Bronchial epithelial cell (primary cell): ENCODE data around the gene AGK. TPM values are rescaled to one million over a fixed set of nuclear protein-coding genes. Genes with fewer than 3 reads are reported as not detected.

ENCODE experiments used
- DNase-seq: peaks from one replicate; pipeline ENCODE4 v3.0.0-alpha.2; 2010; ENCODE audit warnings: low read depth
- FAIRE-seq: peaks from 2 replicates; lab custom pipeline; 2011; peaks lifted over from hg19 to GRCh38; lab: Jason Lieb, UNC
- H3K27me3 ChIP-seq: 2 replicates; pipeline ENCODE4 v1.5.1; 2011; ENCODE audit warnings: low read length; ENCODE audit not compliant: control insufficient read depth, insufficient read depth
- H3K36me3 ChIP-seq: 2 replicates; pipeline ENCODE4 v1.5.1; 2011; ENCODE audit warnings: low read length; ENCODE audit not compliant: control insufficient read depth, insufficient read depth
- H3K4me3 ChIP-seq: 2 replicates; pipeline ENCODE4 v1.5.1; 2011; ENCODE audit warnings: mild to moderate bottlenecking, low read depth, low read length, control low read depth
- total RNA-seq: library from RNA; depleted of rRNA; stranded (reverse); fragments of >200 nt; gene quantifications from 2 replicates; pipeline ENCODE4 v1.2.1, GENCODE V29; 2014
- TF ChIP-seq, protein P1 (sequence below): IDR thresholded peaks from 2 replicates; pipeline ENCODE4 v1.5.1; 2011; ENCODE audit warnings: mild to moderate bottlenecking, moderate library complexity, low read length, control low read depth, inconsistent platforms; ENCODE audit not compliant: insufficient read depth, severe bottlenecking

AGK gene
- total RNA-seq, 1 donor from 2014 or later = 18.4 TPM

DNA sequence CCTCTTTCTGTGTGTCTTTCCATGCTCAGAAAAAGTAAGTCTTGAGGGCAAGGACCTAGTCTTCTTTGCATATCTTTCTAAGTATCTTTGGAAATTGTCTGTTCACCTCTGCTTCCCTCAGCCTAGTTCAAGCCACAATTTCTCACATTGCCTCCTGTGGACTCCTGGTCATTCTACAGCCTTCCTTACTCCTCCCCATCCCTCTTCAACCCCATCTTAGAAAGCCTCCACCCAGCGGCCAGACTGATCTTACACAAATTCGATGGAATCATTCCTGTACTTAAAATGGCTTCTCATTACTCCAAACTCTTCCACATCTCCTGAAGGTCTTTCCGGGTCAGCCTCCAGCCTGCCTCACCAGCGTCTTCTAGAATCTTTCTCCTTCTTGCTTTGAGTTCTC lies 24.1 kb upstream of the AGK start:
- no peak overlapping the region for H3K4me3 ChIP-seq

DNA sequence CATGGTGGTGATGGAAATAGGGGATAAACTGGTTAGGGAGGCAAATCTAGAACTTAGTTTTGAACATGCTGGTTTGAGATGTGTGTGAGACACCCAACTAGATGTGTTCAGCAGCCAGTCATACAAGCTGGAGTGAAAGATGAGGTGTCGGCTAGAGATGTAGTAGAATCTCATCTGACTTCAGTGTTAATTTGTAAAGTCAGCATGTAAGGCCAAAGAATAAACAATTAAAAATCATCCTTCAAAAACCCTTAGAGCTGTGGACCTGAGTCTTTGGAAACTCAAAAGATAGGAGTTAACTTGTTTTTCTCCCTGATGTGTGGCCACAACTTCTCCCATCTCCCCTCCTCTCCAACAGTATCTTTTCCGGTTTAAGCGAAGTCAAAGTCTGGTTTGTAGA lies 22.8 kb upstream of the AGK start:
- TF ChIP-seq, protein P1, sequence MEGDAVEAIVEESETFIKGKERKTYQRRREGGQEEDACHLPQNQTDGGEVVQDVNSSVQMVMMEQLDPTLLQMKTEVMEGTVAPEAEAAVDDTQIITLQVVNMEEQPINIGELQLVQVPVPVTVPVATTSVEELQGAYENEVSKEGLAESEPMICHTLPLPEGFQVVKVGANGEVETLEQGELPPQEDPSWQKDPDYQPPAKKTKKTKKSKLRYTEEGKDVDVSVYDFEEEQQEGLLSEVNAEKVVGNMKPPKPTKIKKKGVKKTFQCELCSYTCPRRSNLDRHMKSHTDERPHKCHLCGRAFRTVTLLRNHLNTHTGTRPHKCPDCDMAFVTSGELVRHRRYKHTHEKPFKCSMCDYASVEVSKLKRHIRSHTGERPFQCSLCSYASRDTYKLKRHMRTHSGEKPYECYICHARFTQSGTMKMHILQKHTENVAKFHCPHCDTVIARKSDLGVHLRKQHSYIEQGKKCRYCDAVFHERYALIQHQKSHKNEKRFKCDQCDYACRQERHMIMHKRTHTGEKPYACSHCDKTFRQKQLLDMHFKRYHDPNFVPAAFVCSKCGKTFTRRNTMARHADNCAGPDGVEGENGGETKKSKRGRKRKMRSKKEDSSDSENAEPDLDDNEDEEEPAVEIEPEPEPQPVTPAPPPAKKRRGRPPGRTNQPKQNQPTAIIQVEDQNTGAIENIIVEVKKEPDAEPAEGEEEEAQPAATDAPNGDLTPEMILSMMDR = no peak
- DNase-seq (no peak), FAIRE-seq (no peak)
- Histone ChIP-seq H3K36me3 (no peaks in the 10 kb centered on the region), H3K4me3 (no peak overlapping the region), H3K27me3 (no peaks in the 10 kb centered on the region)

More for the DNA sequence above, 24.1 kb upstream of the AGK start:
- FAIRE-seq (no peak), DNase-seq (no peak)
- H3K36me3 ChIP-seq = no peaks in the 10 kb centered on the region
- TF ChIP-seq, protein P1 = no peak
- no peaks in the 10 kb centered on the region for H3K27me3 ChIP-seq

GRCh38 chr7:141533149-141533949 lies 17.9 kb upstream of the AGK start:
- Histone ChIP-seq H3K36me3 (no peaks in the 10 kb centered on the region), H3K4me3 (no peak overlapping the region), H3K27me3 (no peaks in the 10 kb centered on the region)
- TF ChIP-seq, protein P1 = peak; percentile 91
- FAIRE-seq (no peak), DNase-seq (peak; percentile 55)

- FAIRE-seq (no peak), DNase-seq (no peak)
- TF ChIP-seq, protein P1 = no peak
- Histone ChIP-seq H3K36me3 (no peaks in the 10 kb centered on the region), H3K27me3 (no peaks in the 10 kb centered on the region), H3K4me3 (no peak overlapping the region)
Measured at GRCh38 chr7:141534757-141535737, 16.2 kb upstream of the AGK start.

- TF ChIP-seq, protein P1 = no peak
- no peak for DNase-seq
- FAIRE-seq = no peak
- H3K4me3 ChIP-seq = no peak overlapping the region
- H3K27me3 ChIP-seq = no peaks in the 10 kb centered on the region
- H3K36me3 ChIP-seq = no peaks in the 10 kb centered on the region
Measured at GRCh38 chr7:141537906-141538305, 13.3 kb upstream of the AGK start.
